ENCODE results near the gene TEX14. TPM values are rescaled to one million over a fixed set of nuclear protein-coding genes. Genes with fewer than 3 reads are reported as not detected.
A peak's percentile ranks its signal among the peaks of the same experiment; 100 is the strongest.

The TEX14 gene
- total RNA-seq, 4 donors from 2014 or later, result 0.26 to 0.44 TPM; not detected in 2

- no peak overlapping the region for H3K4me3 ChIP-seq (ENCODE audit: low read depth, poor library complexity, severe bottlenecking)
- 15 to 24% methylated on average over 1 of the region's 1 CpG for WGBS, 2 donors
- intact Hi-C loops (cut with DNase I; ENCODE audit: low total_unique reads), result no loop called here
- no peak for DNase-seq (ENCODE audit: low spot score in 2 of 2)
- no peak for TF ChIP-seq POLR2A (IDR thresholded peaks at IDR 0.05)
- TF ChIP-seq, protein P1, sequence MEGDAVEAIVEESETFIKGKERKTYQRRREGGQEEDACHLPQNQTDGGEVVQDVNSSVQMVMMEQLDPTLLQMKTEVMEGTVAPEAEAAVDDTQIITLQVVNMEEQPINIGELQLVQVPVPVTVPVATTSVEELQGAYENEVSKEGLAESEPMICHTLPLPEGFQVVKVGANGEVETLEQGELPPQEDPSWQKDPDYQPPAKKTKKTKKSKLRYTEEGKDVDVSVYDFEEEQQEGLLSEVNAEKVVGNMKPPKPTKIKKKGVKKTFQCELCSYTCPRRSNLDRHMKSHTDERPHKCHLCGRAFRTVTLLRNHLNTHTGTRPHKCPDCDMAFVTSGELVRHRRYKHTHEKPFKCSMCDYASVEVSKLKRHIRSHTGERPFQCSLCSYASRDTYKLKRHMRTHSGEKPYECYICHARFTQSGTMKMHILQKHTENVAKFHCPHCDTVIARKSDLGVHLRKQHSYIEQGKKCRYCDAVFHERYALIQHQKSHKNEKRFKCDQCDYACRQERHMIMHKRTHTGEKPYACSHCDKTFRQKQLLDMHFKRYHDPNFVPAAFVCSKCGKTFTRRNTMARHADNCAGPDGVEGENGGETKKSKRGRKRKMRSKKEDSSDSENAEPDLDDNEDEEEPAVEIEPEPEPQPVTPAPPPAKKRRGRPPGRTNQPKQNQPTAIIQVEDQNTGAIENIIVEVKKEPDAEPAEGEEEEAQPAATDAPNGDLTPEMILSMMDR (IDR thresholded peaks at IDR 0.05), result no peak
Measured at GRCh38 chr17:58728798-58729197, 37.0 kb upstream of the TEX14 start.

DNA sequence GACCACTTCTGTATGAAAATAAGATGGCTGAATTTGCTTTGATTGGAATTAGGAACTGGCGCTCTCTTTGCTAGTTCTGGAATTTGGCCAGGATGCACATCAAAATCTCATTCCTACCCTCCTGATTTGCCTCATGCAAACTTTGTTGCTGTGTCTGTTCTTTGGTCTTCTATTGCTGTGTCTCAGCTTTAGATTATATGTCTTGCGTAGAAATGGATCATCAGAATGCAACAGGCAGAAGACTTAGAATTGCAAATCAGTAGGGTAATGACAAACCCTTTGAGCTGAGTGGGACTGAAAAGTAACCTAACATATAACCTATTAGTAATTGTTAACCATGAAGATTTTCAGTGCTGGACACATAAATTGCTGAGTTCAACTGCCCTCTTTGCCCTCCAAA, 30.9 kb upstream of the TEX14 start:
- no peak overlapping the region for H3K4me3 ChIP-seq (ENCODE audit: low read depth, poor library complexity, severe bottlenecking)
- TF ChIP-seq, protein P1 (IDR thresholded peaks at IDR 0.05), result no peak
- no peak for TF ChIP-seq POLR2A (IDR thresholded peaks at IDR 0.05)
- DNase-seq (ENCODE audit: low spot score in 2 of 2), result no peak
- intact Hi-C loops (cut with DNase I; ENCODE audit: low total_unique reads), result no loop called here
- 93 to 94% methylated on average over 2 of the region's 2 CpGs for WGBS, 2 donors

DNA sequence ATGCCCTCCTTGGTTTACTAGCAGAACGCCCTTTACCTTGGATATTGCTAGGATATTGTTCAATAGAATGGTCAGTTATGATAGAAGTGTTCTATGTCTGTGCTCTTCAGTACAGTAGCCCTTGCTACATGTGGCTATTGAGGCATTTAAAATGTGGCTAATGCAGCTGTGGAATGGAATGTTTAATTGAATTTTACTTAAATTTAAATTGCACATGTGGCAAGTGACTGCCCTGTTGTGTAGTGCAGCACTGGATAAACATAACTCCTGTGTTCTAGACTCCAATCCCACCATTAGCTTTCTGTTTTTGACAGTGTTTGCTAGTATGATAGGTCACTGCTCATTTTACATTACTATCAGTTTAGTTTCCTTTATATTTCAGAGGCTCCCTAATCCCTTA, 30.4 kb upstream of the TEX14 start:
- WGBS, 2 donors, result 89 to 91% methylated on average over 1 of the region's 1 CpG
- DNase-seq (ENCODE audit: low spot score in 2 of 2), result no peak
- H3K4me3 ChIP-seq (ENCODE audit: low read depth, poor library complexity, severe bottlenecking), result no peak overlapping the region
- intact Hi-C loops (cut with DNase I; ENCODE audit: low total_unique reads), result no loop called here
- TF ChIP-seq POLR2A (IDR thresholded peaks at IDR 0.05), result no peak
- TF ChIP-seq, protein P1 (IDR thresholded peaks at IDR 0.05), result no peak

DNA sequence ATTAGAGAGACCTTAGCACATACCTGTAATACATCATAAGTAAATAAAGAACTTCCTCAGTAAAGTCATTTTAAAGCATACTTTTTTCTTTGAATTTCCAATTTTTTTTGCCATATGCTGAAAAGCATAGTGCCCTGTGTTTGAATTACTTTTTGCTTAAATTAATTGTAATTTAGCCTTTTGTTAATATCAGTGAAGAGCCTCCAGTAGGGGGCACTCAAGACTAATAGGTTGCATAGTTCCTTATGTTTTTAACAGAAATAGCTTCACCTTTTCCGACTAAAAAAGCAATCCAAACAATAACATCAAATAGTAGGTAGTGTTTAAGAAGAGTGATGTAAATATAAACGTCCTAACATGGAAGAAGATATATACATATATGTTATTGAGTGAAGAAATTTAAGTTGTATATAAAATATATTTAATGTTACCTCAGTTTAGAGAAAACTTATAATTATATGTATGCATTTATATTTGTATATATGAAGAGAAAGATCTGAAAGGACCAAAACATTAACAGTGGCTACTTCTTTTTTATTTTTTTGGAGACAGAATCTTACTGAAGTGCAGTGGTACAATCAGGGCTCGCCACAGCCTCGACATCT, 19.2 kb upstream of the TEX14 start:
- intact Hi-C loops (cut with DNase I; ENCODE audit: low total_unique reads), result no loop called here
- TF ChIP-seq, protein P1 (IDR thresholded peaks at IDR 0.05), result peak in 1 of 3 donors; percentile 18
- no peak for TF ChIP-seq POLR2A (IDR thresholded peaks at IDR 0.05)
- peak in 1 of 2 donors; percentile 21 for DNase-seq (ENCODE audit: low spot score in 2 of 2)
- WGBS, 2 donors, result 52 to 53% methylated on average over 4 of the region's 4 CpGs
- no peak overlapping the region for H3K4me3 ChIP-seq (ENCODE audit: low read depth, poor library complexity, severe bottlenecking)

DNA sequence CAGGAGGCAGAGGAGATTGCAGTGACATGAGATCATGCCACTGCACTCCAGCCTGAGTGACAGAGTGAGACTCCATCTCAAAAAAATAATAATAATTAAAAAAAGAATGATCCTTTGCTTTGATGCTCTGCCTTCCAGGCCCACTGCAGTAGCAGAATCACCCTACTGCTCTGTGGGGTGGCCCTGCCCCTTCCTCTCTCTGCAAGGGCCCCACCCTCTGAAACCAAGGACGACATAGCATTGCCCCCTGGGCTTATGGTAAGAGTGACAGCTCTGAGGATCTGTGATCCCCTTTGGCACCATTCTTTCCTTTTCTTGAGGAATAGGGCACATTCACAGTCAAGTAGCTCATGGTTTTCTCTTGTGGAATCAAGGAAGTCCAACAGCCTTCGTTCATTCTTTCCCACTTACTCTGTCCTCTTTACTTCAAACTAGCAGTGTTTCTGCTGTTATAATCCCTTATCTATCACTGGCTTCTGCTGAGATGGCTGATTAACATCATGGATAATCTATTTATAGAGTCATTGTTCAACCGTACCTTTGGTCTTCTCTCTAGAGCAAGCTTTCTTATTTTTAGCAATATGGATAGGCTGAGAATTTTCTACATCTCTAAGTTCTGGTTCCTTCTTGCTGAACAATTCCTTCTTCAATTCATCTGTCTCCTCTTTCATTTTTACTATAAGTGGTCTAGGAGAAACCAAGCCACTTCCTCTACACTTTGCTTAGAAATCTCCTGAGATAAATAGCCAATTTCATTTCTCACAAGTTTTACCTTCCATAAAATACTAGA, 14.7 kb upstream of the TEX14 start:
- no peak for DNase-seq (ENCODE audit: low spot score in 2 of 2)
- no peak for TF ChIP-seq POLR2A (IDR thresholded peaks at IDR 0.05)
- TF ChIP-seq, protein P1 (IDR thresholded peaks at IDR 0.05), result no peak
- intact Hi-C loops (cut with DNase I; ENCODE audit: low total_unique reads), result no loop called here
- 67 to 70% methylated on average over 3 of the region's 3 CpGs for WGBS, 2 donors
- no peak overlapping the region for H3K4me3 ChIP-seq (ENCODE audit: low read depth, poor library complexity, severe bottlenecking)

All from lower leg skin (tissue), 4 donors.